ENCODE results near the gene FBXL4. TPM values are rescaled to one million over a fixed set of nuclear protein-coding genes. Genes with fewer than 3 reads are reported as not detected.

The FBXL4 gene
- total RNA-seq (2021; fragmentation: NEBNext Ultra II Directional; extraction: Animal tissue kit (Norgen Biotek cat#: 25700)) (12.3 and 13.8 TPM in 2 replicates), polyA plus RNA-seq (2011; rRNA removed) (4.7 and 6.9 TPM in 2 replicates), polyA minus RNA-seq (2011; rRNA and poly(A)+ RNA removed) (28.9 and 35.7 TPM in 2 replicates)
- 6.4 TPM for polyA plus RNA-seq (2011; cell fraction: cytosol; rRNA removed)
- 4.8 TPM for polyA plus RNA-seq (2011; cell fraction: nucleus; rRNA removed)
- polyA plus RNA-seq (2012, experiment 1 of 2), result 3.4 to 8.0 TPM (median 5.0 TPM) in 4 replicates
- 0.38 TPM for polyA plus RNA-seq (2012, experiment 2 of 2)
- 5.5 TPM for polyA plus RNA-seq (2013, experiment 1 of 2)
- polyA plus RNA-seq (2013, experiment 2 of 2), result 6.8 TPM
- 6.3 TPM for polyA minus RNA-seq (2011; cell fraction: cytosol; rRNA and poly(A)+ RNA removed)
- polyA minus RNA-seq (2011; cell fraction: nucleus; rRNA and poly(A)+ RNA removed), result 21.0 TPM
- long read RNA-seq, experiment 1, full-length matches to known transcripts, result 2 of 10 reads
- long read RNA-seq, experiment 1, partial matches to known transcripts, result 3 of 10 reads
- long read RNA-seq, experiment 1, other reads (novel, unspliced or antisense), result 5 of 10 reads
- long read RNA-seq, experiment 2, partial matches to known transcripts, result 0 of 2 reads
- long read RNA-seq, experiment 2, other reads (novel, unspliced or antisense), result 2 of 2 reads

- Histone ChIP-seq H2BK15ac (ENCODE audit: low read length) (no peak within 1 kb of the TSS), H3K23me2 (ENCODE audit: low read depth, low read length) (peaks cover 8% of the 10 kb centered on the region), H3K56ac (replicated peaks; ENCODE audit: insufficient read length, low read depth, low read length) (peak within 1 kb of the TSS; percentile 4), H4K20me1 (replicated peaks in 1 of 2; ENCODE audit: control insufficient read depth in 1 of 2, insufficient read depth in 2 of 2, low read length in 2 of 2) (no peaks in the 10 kb centered on the region), H3K4ac (replicated peaks; ENCODE audit: insufficient read length, low read depth, low read length) (no peak within 1 kb of the TSS), H3K4me3 (ENCODE audit: extremely low read depth in 1 of 4, insufficient read depth in 2 of 4, low read depth in 3 of 4, low read length in 4 of 4) (peak within 1 kb of the TSS; percentile 72 to 87 (median 82)), H3K14ac (ENCODE audit: insufficient read length) (no peak within 1 kb of the TSS), H2AFZ (ENCODE audit: low read length) (peak within 1 kb of the TSS; percentile 93), H3K36me3 (ENCODE audit: control insufficient read depth in 2 of 4, insufficient read depth in 4 of 4, low read length in 3 of 4) (no peaks in the 10 kb centered on the region), H2BK20ac (ENCODE audit: low read length) (no peak within 1 kb of the TSS), H2BK5ac (ENCODE audit: low read depth, low read length) (peak within 1 kb of the TSS; percentile 57; the same call in 1 of the 2 replicates), H3K23ac (ENCODE audit: insufficient read length) (no peak within 1 kb of the TSS), H4K91ac (replicated peaks; ENCODE audit: insufficient read length, low read length) (no peak within 1 kb of the TSS), H4K5ac (ENCODE audit: insufficient read length, low read depth, low read length) (peak within 1 kb of the TSS; percentile 80), H3K9me3 (ENCODE audit: insufficient read depth in 2 of 2, low read depth in 1 of 2, low read length in 1 of 2) (no peaks in the 10 kb centered on the region), H3K4me2 (ENCODE audit: insufficient read depth in 1 of 2, low read depth in 2 of 2, low read length in 2 of 2) (peak within 1 kb of the TSS; percentile 83 to 88), H3K9ac (replicated peaks in 1 of 4; ENCODE audit: extremely low read depth in 1 of 4, low read depth in 3 of 4, low read length in 3 of 4) (peak within 1 kb of the TSS; percentile 79 to 85 (median 80)), H3K4me1 (replicated peaks in 1 of 4; ENCODE audit: control insufficient read depth in 3 of 4, insufficient read depth in 4 of 4, low read length in 3 of 4) (peaks cover 0 to 5% (median 0%) of the 10 kb centered on the region in 4 experiments; a peak in 2 of 7 replicates), H2BK120ac (replicated peaks; ENCODE audit: low read depth, low read length) (no peak within 1 kb of the TSS), H3K79me1 (ENCODE audit: low read depth, low read length) (no peaks in the 10 kb centered on the region; the same call in 1 of the 2 replicates), H3K27me3 (replicated peaks in 1 of 4; ENCODE audit: control insufficient read depth in 3 of 4, extremely low read depth in 1 of 4, insufficient read depth in 3 of 4, low read length in 3 of 4) (no peaks in the 10 kb centered on the region), H4K8ac (ENCODE audit: extremely low read depth, insufficient read depth, low read length) (peak within 1 kb of the TSS; percentile 88), H2BK12ac (ENCODE audit: low read depth, low read length) (no peak within 1 kb of the TSS; the same call in none of the 2 replicates), H3K18ac (ENCODE audit: extremely low read depth, low read length) (0 out of 2 replicates have a peak within 1 kb of the TSS, but pooled peaks have one; percentile 66), H3K27ac (ENCODE audit: low read depth, low read length) (peak within 1 kb of the TSS; percentile 55), H2AK5ac (ENCODE audit: low read depth, low read length) (no peak within 1 kb of the TSS), H3K79me2 (ENCODE audit: control insufficient read depth in 1 of 2, insufficient read depth in 2 of 2, low read length in 2 of 2) (peaks cover 0 to 42% of the 10 kb centered on the region in 2 experiments; a peak in 3 of 4 replicates)
- ChIA-PET CTCF (ENCODE audit: partially characterized antibody) (interaction anchor here (0.9 to 1.6 kb wide), 3 partner anchors 14 to 204 kb away, joined by 3 to 4 read pairs (median 3); no protein-coding TSS in a partner anchor), POLR2A (ENCODE audit: partially characterized antibody) (no interaction called here)
- 3% methylated on average over 28 of the region's 93 CpGs; no CpG with 5 or more reads in 1 of the 2 experiments for WGBS, 2 experiments (ENCODE audit: extremely low coverage in 1 of 2, insufficient coverage in 1 of 2, insufficient read length in 1 of 2, insufficient replicate concordance in 2 of 2, low coverage in 1 of 2, low lambda C conversion rate in 2 of 2, missing lambda C conversion rate in 1 of 2)
- DNase-seq (ENCODE audit: low read depth in 1 of 2, low spot score in 2 of 2) (peak; percentile 78 to 86), FAIRE-seq (no peak)
- TF ChIP-seq PHF8 (conservative IDR thresholded peaks at IDR 0.05; ENCODE audit: low read depth, low read length) (peak; percentile 83), ATF2 (IDR thresholded peaks at IDR 0.05; ENCODE audit: low read length) (no peak), JUN (IDR thresholded peaks at IDR 0.05; ENCODE audit: low read depth, low read length) (no peak), EP300 (IDR thresholded peaks at IDR 0.05; ENCODE audit: borderline replicate concordance in 1 of 2, low read depth in 2 of 2, low read length in 2 of 2) (no peak), SIN3A (conservative IDR thresholded peaks at IDR 0.05 in 1 of 2, IDR thresholded peaks at IDR 0.05 in 1 of 2; ENCODE audit: low read depth in 1 of 2, low read length in 2 of 2) (0 out of 4 replicates have a peak, but pooled peaks of 1 of the 2 experiments have one; percentile 52)
Measured at GRCh38 chr6:98947411-98948292, at the start of gene FBXL4. Gene FBXL4 (minus strand): TSS chr6:98947946. CDS start chr6:98926988, 20,958 bp downstream.

Data from H1 (cell line).